ENCODE data around the gene SUPT3H. TPM values are rescaled to one million over a fixed set of nuclear protein-coding genes. Genes with fewer than 3 reads are reported as not detected.

The SUPT3H gene
- total and polyA plus RNA-seq, 2 of the 8 experiments (the other 6 are each of a cell fraction or from before 2014, with no cell fraction given), result 18.8 to 23.0 TPM

GRCh38 chr6:45072016-45072415, 305.7 kb downstream of the SUPT3H start:
- H3K27ac ChIP-seq (ENCODE audit: low read depth, low read length), result no peak overlapping the region
- H2BK5ac ChIP-seq (ENCODE audit: low read depth, low read length), result no peak overlapping the region
- H3K36me3 ChIP-seq (ENCODE audit: control insufficient read depth in 2 of 4, insufficient read depth in 4 of 4, low read length in 3 of 4), result no peaks in the 10 kb centered on the region
- CTCF ChIA-PET (ENCODE audit: partially characterized antibody), result no interaction called here
- H2BK120ac ChIP-seq (replicated peaks; ENCODE audit: low read depth, low read length), result no peak overlapping the region
- H2BK12ac ChIP-seq (ENCODE audit: low read depth, low read length), result no peak overlapping the region
- no peak overlapping the region for H4K8ac ChIP-seq (ENCODE audit: extremely low read depth, insufficient read depth, low read length)
- H4K5ac ChIP-seq (ENCODE audit: insufficient read length, low read depth, low read length), result no peak overlapping the region
- TF ChIP-seq BCL11A (IDR thresholded peaks at IDR 0.05; ENCODE audit: low read depth in 2 of 2, low read length in 2 of 2) (no peak), CHD2 (IDR thresholded peaks at IDR 0.05; ENCODE audit: low read length) (no peak), PHF8 (conservative IDR thresholded peaks at IDR 0.05; ENCODE audit: low read depth, low read length) (no peak), SP2 (IDR thresholded peaks at IDR 0.05; ENCODE audit: low read length) (no peak), SIRT6 (IDR thresholded peaks at IDR 0.05; ENCODE audit: low read length) (no peak)
- no peak overlapping the region for H3K14ac ChIP-seq (ENCODE audit: insufficient read length)
- no peaks in the 10 kb centered on the region for H3K23me2 ChIP-seq (ENCODE audit: low read depth, low read length)
- no peak overlapping the region for H2BK15ac ChIP-seq (ENCODE audit: low read length)
- no peaks in the 10 kb centered on the region for H3K27me3 ChIP-seq (replicated peaks in 1 of 4; ENCODE audit: control insufficient read depth in 3 of 4, extremely low read depth in 1 of 4, insufficient read depth in 3 of 4, low read length in 3 of 4)
- H3K18ac ChIP-seq (ENCODE audit: extremely low read depth, low read length), result no peak overlapping the region
- no peak overlapping the region for H2AFZ ChIP-seq (ENCODE audit: low read length)
- no peak overlapping the region for H3K56ac ChIP-seq (replicated peaks; ENCODE audit: insufficient read length, low read depth, low read length)
- no peak overlapping the region for H3K9ac ChIP-seq (replicated peaks in 1 of 4; ENCODE audit: extremely low read depth in 1 of 4, low read depth in 3 of 4, low read length in 3 of 4)
- H3K4me3 ChIP-seq (ENCODE audit: extremely low read depth in 1 of 4, insufficient read depth in 2 of 4, low read depth in 3 of 4, low read length in 4 of 4), result no peak overlapping the region
- no peaks in the 10 kb centered on the region for H4K20me1 ChIP-seq (replicated peaks in 1 of 2; ENCODE audit: control insufficient read depth in 1 of 2, insufficient read depth in 2 of 2, low read length in 2 of 2)
- POLR2A ChIA-PET (ENCODE audit: partially characterized antibody), result no interaction called here
- no peak for FAIRE-seq
- DNase-seq (ENCODE audit: low read depth in 1 of 2, low spot score in 2 of 2), result no peak
- no peaks in the 10 kb centered on the region for H3K79me1 ChIP-seq (ENCODE audit: low read depth, low read length)
- WGBS, 2 experiments (ENCODE audit: extremely low coverage in 1 of 2, insufficient coverage in 1 of 2, insufficient read length in 1 of 2, insufficient replicate concordance in 2 of 2, low coverage in 1 of 2, low lambda C conversion rate in 2 of 2, missing lambda C conversion rate in 1 of 2), result 91% methylated on average over 1 of the region's 1 CpG; no CpG with 5 or more reads in 1 of the 2 experiments
- H3K4ac ChIP-seq (replicated peaks; ENCODE audit: insufficient read length, low read depth, low read length), result no peak overlapping the region
- H3K9me3 ChIP-seq (ENCODE audit: insufficient read depth in 2 of 2, low read depth in 1 of 2, low read length in 1 of 2), result no peaks in the 10 kb centered on the region
- no peak overlapping the region for H4K91ac ChIP-seq (replicated peaks; ENCODE audit: insufficient read length, low read length)
- no peak overlapping the region for H2BK20ac ChIP-seq (ENCODE audit: low read length)
- H2AK5ac ChIP-seq (ENCODE audit: low read depth, low read length), result no peak overlapping the region
- no peak overlapping the region for H3K23ac ChIP-seq (ENCODE audit: insufficient read length)
- no peaks in the 10 kb centered on the region for H3K79me2 ChIP-seq (ENCODE audit: control insufficient read depth in 1 of 2, insufficient read depth in 2 of 2, low read length in 2 of 2)
- peaks cover 0 to 3% (median 0%) of the 10 kb centered on the region in 4 experiments; a peak in 2 of 7 replicates for H3K4me1 ChIP-seq (replicated peaks in 1 of 4; ENCODE audit: control insufficient read depth in 3 of 4, insufficient read depth in 4 of 4, low read length in 3 of 4)
- H3K4me2 ChIP-seq (ENCODE audit: insufficient read depth in 1 of 2, low read depth in 2 of 2, low read length in 2 of 2), result no peak overlapping the region
